ENCODE measurements around the gene DEXI. TPM values are rescaled to one million over a fixed set of nuclear protein-coding genes. Genes with fewer than 3 reads are reported as not detected.

DEXI gene
- total RNA-seq, 1 experiment from 2014 or later, result 65.9 TPM

GRCh38 chr16:10892782-10893318 is 49.4 kb downstream of the DEXI start:
- no peak for DNase-seq (ENCODE audit: low spot score)

GRCh38 chr16:10889855-10890254 is 52.4 kb downstream of the DEXI start:
- DNase-seq (ENCODE audit: low spot score), result no peak

- no peak for DNase-seq (ENCODE audit: low spot score)
Measured at GRCh38 chr16:10888320-10888937, 53.8 kb downstream of the DEXI start.

GRCh38 chr16:10885246-10885645 is 57.0 kb downstream of the DEXI start:
- DNase-seq (ENCODE audit: low spot score), result no peak

GRCh38 chr16:10883004-10883403 is 59.3 kb downstream of the DEXI start:
- DNase-seq (ENCODE audit: low spot score), result no peak

- DNase-seq (ENCODE audit: low spot score), result no peak
Measured at GRCh38 chr16:10881479-10882030, 60.7 kb downstream of the DEXI start.

GRCh38 chr16:10880594-10881452 is 61.4 kb downstream of the DEXI start:
- no peak for DNase-seq (ENCODE audit: low spot score)

GRCh38 chr16:10879681-10880589 is 62.3 kb downstream of the DEXI start:
- no peak for DNase-seq (ENCODE audit: low spot score)

Other genes starting within 250 kb of the DEXI start
- gene TEKT5, start 247.5 kb downstream of the DEXI start, total RNA-seq (2014; rRNA removed; shearing (Covaris generic)), result not detected in 2 replicates
- 39.8 and 44.7 TPM in 2 replicates for gene NUBP1, start 198.6 kb downstream of the DEXI start, total RNA-seq (2014; rRNA removed; shearing (Covaris generic))
- gene TVP23A, start 123.7 kb downstream of the DEXI start, total RNA-seq (2014; rRNA removed; shearing (Covaris generic)), result not detected in 2 replicates
- gene CIITA, start 65.3 kb downstream of the DEXI start, total RNA-seq (2014; rRNA removed; shearing (Covaris generic)), result 0.07 TPM in 1 of 2 replicates, not detected in the other
- gene CLEC16A, start 2.1 kb upstream of the DEXI start, total RNA-seq (2014; rRNA removed; shearing (Covaris generic)), result 13.3 and 17.3 TPM in 2 replicates

Measured in A172 (cell line).